ENCODE measurements around the gene PHKB.

Gene PHKB

DNA sequence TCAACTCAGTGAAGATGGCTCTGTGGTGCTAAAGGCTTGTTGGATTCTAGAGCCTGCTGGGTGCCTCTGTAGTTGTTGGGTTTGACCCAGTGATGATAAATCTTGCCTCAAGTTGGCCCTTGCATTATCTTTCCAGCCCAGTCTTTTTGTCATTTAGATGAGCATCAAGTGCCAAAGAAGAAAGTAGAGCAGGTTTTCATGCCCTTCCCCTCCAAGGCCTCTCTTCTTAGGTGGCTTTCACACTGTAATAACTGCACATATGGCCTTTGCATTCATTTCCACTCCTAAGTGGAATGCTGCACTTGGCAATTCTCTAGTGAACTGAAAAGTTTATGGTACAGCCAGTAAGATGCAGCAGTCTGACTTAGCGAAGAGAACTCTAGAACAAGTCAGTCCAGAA lies 165.1 kb downstream of the PHKB start:
- TF ChIP-seq ZNF274 (IDR thresholded peaks at IDR 0.05; ENCODE audit: low read depth, low read length), result no peak
- H3K4me3 ChIP-seq (ENCODE audit: low read length), result no peak overlapping the region

GRCh38 chr16:47627085-47627639 lies 166.0 kb downstream of the PHKB start:
- no peak for TF ChIP-seq ZNF274 (IDR thresholded peaks at IDR 0.05; ENCODE audit: low read depth, low read length)
- H3K4me3 ChIP-seq (ENCODE audit: low read length), result no peak overlapping the region

- no peak overlapping the region for H3K4me3 ChIP-seq (ENCODE audit: low read length)
- no peak for TF ChIP-seq ZNF274 (IDR thresholded peaks at IDR 0.05; ENCODE audit: low read depth, low read length)
Observed at GRCh38 chr16:47627721-47628120, 166.6 kb downstream of the PHKB start.

GRCh38 chr16:47631131-47631530 lies 170.0 kb downstream of the PHKB start:
- TF ChIP-seq ZNF274 (IDR thresholded peaks at IDR 0.05; ENCODE audit: low read depth, low read length), result no peak
- no peak overlapping the region for H3K4me3 ChIP-seq (ENCODE audit: low read length)

DNA sequence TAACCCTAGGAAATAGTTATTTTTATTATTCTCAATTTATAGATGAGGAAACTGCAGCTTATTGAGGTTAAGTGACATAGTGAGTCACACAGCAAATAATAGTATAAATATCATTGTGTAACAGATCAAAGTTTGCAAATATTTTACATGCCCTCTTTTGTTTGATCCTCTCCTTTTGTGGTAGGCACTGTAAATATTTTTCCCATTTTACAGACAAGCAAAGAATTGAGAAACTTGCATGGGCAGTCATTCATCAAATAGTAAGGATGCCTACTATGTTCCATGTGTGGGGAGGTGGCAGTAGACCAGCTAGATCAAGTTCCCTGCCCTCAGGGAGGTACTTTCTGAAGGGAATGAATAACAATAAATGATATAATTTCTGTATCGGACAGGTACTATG lies 173.0 kb downstream of the PHKB start:
- TF ChIP-seq ZNF274 (IDR thresholded peaks at IDR 0.05; ENCODE audit: low read depth, low read length), result no peak
- no peak overlapping the region for H3K4me3 ChIP-seq (ENCODE audit: low read length)

DNA sequence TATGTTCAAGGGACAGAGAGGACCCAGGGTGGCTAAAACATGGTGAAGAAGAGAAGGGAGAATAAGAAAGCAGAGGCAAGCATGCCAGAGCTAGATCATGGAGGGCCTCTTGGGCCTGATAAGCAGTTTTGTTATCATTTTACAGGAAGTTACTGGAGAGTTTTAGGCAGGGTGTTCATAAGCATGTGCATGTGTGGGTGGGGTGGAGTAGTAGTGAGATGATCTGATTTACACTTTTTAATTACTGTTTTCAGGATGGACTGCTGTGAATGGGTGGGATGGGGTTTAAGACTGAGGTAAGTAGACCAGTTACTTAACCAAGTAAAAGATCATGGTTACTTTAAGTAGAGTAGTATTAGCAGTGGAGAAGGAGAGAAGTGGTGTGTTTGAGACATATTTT lies 173.6 kb downstream of the PHKB start:
- TF ChIP-seq ZNF274 (IDR thresholded peaks at IDR 0.05; ENCODE audit: low read depth, low read length), result no peak
- H3K4me3 ChIP-seq (ENCODE audit: low read length), result no peak overlapping the region

- TF ChIP-seq ZNF274 (IDR thresholded peaks at IDR 0.05; ENCODE audit: low read depth, low read length), result no peak
- no peak overlapping the region for H3K4me3 ChIP-seq (ENCODE audit: low read length)
Observed at GRCh38 chr16:47636501-47637099, 175.5 kb downstream of the PHKB start.

GRCh38 chr16:47638175-47638574 lies 177.0 kb downstream of the PHKB start:
- no peak for TF ChIP-seq ZNF274 (IDR thresholded peaks at IDR 0.05; ENCODE audit: low read depth, low read length)
- H3K4me3 ChIP-seq (ENCODE audit: low read length), result no peak overlapping the region

- H3K4me3 ChIP-seq (ENCODE audit: low read length), result no peak overlapping the region
- no peak for TF ChIP-seq ZNF274 (IDR thresholded peaks at IDR 0.05; ENCODE audit: low read depth, low read length)
Observed at GRCh38 chr16:47640661-47641060, 179.5 kb downstream of the PHKB start.

GRCh38 chr16:47643323-47644000 lies 182.3 kb downstream of the PHKB start:
- H3K4me3 ChIP-seq (ENCODE audit: low read length), result no peak overlapping the region
- no peak for TF ChIP-seq ZNF274 (IDR thresholded peaks at IDR 0.05; ENCODE audit: low read depth, low read length)

DNA sequence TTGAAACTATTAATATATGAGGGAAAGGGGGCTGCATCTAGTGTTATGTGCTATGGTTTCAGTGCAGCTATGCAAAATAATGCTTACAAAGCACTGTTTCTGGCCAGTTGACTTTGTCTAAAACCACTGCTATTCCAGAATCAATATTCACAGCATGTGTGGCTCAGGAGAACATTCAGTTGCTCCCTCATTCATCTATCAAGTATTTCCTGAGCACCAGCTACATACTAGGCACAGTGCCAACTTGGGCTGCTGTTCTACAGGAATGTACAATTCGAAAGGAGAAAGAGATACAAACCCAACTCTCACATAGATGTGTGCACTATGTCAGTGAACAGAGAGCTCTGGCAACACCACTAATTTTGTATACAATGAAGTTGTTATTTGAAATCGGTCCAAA lies 183.0 kb downstream of the PHKB start:
- TF ChIP-seq ZNF274 (IDR thresholded peaks at IDR 0.05; ENCODE audit: low read depth, low read length), result no peak
- no peak overlapping the region for H3K4me3 ChIP-seq (ENCODE audit: low read length)

DNA sequence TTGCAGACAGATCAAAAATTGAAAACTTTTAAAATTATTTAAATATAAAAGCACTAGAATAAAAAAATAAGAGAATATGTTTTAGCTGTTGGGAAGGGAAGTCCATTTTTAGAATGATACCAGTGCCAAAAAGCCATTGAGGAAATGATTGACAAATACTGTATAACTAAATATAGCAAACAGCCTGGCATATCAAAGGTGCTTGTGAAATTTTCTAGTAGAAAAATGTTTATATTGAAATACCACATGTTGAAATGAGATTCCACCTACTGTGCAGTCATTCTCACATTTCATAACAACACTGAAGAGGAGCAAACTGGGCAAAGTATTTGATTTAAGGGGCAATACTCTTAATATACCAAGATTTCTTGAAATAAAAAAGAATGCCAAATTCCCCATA lies 183.5 kb downstream of the PHKB start:
- no peak overlapping the region for H3K4me3 ChIP-seq (ENCODE audit: low read length)
- no peak for TF ChIP-seq ZNF274 (IDR thresholded peaks at IDR 0.05; ENCODE audit: low read depth, low read length)

DNA sequence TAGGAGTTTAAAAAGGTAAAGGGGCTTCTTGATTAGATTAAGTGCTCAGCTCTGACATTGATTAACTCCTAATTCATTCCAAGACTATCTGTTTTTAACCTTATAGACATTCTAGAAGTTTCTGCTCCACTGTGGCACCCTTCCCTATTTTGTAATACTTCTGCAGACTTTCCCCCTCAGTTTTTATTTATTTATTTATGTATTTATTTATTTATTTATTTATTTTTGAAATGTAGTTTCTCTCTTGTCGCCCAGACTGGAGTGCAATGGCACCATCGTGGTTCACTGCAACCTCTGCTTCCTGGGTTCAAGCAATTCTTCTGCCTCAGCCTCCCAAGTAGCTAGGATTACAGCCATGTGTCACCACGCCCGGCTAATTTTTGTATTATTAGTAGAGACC lies 185.8 kb downstream of the PHKB start:
- no peak for TF ChIP-seq ZNF274 (IDR thresholded peaks at IDR 0.05; ENCODE audit: low read depth, low read length)
- H3K4me3 ChIP-seq (ENCODE audit: low read length), result no peak overlapping the region

GRCh38 chr16:47657032-47657431 lies 195.9 kb downstream of the PHKB start:
- no peak for TF ChIP-seq ZNF274 (IDR thresholded peaks at IDR 0.05; ENCODE audit: low read depth, low read length)
- H3K4me3 ChIP-seq (ENCODE audit: low read length), result no peak overlapping the region

- no peak overlapping the region for H3K4me3 ChIP-seq (ENCODE audit: low read length)
- TF ChIP-seq ZNF274 (IDR thresholded peaks at IDR 0.05; ENCODE audit: low read depth, low read length), result no peak
Observed at GRCh38 chr16:47657977-47658376, 196.8 kb downstream of the PHKB start.

Data from GM08714 (cell line).